Measurements from ENCODE around the gene ZNF609.
"Not testable (repeated sequence)": the region's sequence is repeated elsewhere in the genome, so short reads cannot be mapped to it uniquely, and the experiment has no call there.

The ZNF609 gene

DNA sequence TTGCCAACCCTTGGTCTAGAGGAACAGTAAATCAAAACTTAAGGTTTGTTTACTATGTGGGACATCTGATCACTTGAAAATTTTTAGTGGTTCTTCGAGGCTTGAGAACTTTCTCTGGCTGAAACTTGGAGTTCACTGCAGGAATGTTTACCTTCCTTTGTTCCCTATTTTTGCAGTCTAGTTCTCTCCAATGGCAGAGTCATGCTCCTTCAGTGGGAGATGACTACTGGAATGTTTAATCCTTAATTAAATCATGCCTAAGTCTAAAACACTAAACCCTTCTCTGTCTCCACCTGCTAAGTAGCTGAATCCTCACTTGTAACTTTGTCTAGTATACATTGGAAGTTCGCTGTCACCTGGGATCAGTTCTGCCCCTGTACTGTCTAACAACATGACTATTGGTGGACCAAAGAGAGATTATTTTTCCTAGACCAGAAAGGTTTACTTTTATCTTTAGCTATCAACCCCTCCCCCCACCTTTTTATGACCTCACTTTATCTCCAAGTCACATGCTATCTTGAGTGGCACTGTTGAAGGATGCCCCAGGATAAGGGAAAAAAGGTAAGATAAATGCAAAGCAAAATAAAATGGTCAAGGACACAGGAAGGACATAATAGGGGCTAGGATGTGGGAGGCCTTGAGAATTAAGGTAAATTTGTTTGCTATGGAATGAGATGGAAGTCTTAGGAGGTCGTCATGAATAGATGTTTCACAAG, 1.2 kb upstream of the ZNF609 start:
- no peak for DNase-seq

- DNase-seq: peak; percentile 85
These were observed 644 bp downstream of the ZNF609 start for GRCh38 chr15:64460724-64461720.

- peak; percentile 27 for DNase-seq
These were observed 1.4 kb downstream of the ZNF609 start for GRCh38 chr15:64461721-64462162.

DNA sequence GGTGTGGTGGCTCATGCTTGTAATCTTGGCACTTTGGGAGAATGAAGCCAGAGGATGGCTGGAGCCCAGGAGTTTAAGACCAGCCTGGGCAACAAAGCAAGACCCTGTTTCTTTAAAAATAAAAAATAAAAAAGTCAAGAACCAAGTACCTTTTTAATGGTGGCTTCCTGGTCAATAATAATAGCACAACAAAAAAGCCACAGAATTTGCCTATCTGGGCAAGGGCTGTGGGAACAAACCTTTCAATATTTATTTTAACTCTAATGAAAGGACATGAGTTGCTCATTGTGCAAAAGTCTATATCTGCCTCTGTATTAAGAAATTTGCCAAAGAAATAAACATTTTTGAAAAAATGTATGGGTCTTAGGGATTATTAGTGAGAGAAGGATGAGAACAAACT, 2.1 kb downstream of the ZNF609 start:
- DNase-seq: no peak

DNA sequence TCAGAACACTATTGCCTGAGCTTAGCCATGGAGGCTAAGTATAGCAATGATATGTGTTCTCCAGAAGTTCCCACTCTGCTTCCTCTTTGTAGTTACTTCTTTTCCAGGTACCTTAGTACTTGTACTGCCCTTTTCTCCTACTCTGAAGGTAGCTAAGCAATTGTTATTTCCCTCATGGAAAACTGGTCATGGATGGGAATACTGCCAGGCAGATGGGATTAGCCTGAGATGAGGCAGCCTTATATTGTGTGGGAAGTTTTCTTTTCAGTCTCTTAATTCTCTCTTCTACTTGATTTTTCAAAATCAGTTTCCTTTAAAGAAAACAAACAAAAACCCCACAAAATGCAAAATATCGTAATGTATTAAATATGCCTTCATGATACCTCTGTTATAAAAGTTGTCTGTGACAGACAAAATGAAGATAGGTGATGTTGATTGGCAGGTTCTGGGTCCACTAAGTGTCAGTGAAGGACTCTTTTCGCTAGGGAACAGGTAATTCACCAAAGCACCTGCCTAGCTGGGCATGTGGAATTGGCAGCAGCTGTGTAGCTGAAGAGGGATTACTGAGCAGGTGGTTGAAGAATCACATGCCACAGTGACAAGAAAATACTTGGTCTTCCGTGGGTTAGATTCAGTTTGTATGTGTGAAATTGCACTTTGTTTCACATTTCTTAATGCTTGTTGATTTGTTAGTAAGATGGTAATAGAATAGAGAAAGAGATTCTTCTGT, 4.1 kb downstream of the ZNF609 start:
- DNase-seq: peak; percentile 21

GRCh38 chr15:64466408-64467141, 6.2 kb downstream of the ZNF609 start:
- DNase-seq: no peak

DNA sequence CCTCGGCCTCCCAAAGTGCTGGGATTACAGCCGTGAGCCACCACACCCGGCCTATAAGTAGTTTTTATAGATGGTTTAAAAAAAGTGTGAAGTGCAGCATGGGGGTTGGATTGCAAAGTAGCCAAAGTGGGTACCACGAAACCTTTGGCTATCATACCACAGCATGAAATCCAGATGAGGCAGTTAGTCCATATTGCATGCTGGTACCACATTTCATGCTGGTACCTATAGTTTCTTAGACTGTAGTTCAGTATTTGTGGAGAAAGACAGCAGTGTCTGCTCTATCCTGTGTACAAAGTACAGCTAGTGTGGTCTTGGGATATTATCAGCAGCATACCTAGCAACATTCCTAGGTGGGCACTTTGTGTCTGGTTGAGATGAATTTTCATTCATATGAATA, 11.8 kb downstream of the ZNF609 start:
- DNase-seq: no peak

- DNase-seq: no peak
These were observed 14.5 kb downstream of the ZNF609 start for GRCh38 chr15:64474846-64475245.

GRCh38 chr15:64476550-64476949, 16.2 kb downstream of the ZNF609 start:
- DNase-seq: no peak

DNA sequence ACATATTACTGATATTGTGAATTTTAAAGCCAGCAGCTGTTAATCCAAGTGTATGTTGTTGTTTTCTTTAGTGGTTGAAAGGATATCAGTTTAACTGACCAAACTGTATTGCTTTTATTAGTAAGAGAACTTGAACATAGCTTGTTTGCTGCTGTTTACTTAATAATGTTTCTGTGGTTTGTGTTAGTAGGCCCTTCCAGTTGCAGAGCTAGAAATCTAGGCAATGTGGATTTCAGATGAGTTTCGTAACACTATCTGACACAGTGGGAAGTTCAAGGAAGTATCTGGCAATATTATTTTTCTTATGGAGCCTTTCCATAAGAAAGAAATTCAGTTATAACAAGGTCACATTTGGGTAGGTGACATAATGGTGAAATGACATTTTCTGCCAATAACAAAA, 18.5 kb downstream of the ZNF609 start:
- DNase-seq: no peak

- no peak for DNase-seq
These were observed 20.5 kb downstream of the ZNF609 start for GRCh38 chr15:64480891-64481290.

- DNase-seq: no peak
These were observed 23.4 kb downstream of the ZNF609 start for GRCh38 chr15:64483749-64484148.

- no peak for DNase-seq
These were observed 25.4 kb downstream of the ZNF609 start for GRCh38 chr15:64485796-64486195.

- no peak for DNase-seq
These were observed 30.4 kb downstream of the ZNF609 start for GRCh38 chr15:64490598-64491259.

- DNase-seq: no peak
These were observed 33.3 kb downstream of the ZNF609 start for GRCh38 chr15:64493641-64494040.

DNA sequence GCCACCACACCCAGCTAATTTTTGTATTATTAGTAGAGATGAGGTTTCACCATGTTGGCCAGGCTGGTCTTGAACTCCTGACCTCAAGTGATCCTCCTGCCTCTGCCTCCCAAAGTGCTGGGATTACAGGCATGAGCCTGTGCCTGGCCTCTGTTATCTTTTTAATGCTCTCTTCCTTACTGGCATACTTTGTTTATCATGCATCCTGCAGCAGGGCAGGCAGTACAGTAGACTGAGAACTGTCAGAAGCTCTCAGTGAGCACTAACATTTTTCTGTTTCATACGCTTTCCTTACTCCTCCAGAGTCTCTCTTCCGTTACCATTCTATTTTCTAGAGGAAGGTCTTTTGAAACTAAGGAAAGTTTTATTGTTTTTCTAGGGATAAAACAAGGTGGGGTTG, 35.6 kb downstream of the ZNF609 start:
- DNase-seq: not testable (repeated sequence)

- DNase-seq: no peak
These were observed 40.5 kb downstream of the ZNF609 start for GRCh38 chr15:64500695-64501395.

DNA sequence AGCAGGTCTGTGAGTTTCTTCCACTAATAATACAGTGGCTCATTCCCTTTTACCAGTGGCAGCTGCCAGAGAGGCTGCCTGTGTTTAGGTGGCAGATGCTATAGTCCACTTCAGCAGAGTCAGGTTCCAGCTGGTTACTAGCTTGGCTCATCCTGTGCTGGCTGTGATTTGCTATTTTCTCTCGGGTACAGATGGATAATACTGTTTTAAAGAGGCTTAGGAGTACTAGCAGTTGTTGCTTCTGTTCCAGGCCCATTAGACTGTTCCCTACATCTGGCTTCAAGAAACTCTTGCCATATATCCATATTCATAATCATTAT, 41.0 kb downstream of the ZNF609 start:
- DNase-seq: no peak

- DNase-seq: no peak
These were observed 41.8 kb downstream of the ZNF609 start for GRCh38 chr15:64502151-64502550.

- DNase-seq: peak; percentile 22
These were observed 42.2 kb downstream of the ZNF609 start for GRCh38 chr15:64502551-64502950.

DNA sequence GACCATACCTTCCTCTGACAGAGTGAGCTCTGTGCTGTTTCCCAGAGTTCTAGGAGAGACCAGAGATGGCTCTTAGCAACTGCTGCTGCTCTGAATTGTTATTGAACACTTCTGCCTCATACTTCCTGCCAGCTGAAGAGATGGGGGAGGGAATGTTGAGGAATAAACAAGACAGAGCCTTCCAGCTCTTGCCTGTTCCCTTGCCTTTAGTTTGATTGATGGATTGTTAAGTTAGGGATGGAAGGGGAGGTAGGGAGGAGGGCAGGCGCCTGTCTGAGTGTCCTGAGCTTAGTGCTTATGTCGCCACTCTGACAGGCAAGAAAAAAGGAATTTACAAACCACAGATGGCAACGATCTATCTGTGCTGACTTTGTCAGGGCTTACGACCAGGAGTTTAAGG, 42.8 kb downstream of the ZNF609 start:
- peak; percentile 62 for DNase-seq
